Activated CD4-positive, alpha-beta memory T cell treated with anti-CD3 and anti-CD28 coated beads for 36 hours (primary cell): Measurements from ENCODE around the gene RCAN1. TPM values are rescaled to one million over a fixed set of nuclear protein-coding genes. Genes with fewer than 3 reads are reported as not detected.

Experiments used
- CTCF ChIA-PET: fragments of 350-600 bp; sonication (Branson Sonifier 250); formaldehyde crosslinking; loops from one replicate; lab custom pipeline; 2021; ENCODE audit warnings: antibody characterized with exemption, inconsistent platforms; lab: Charles Lee
- POLR2A ChIA-PET: fragments of 350-600 bp; sonication (Branson Sonifier 250); formaldehyde crosslinking; loops from one replicate; lab custom pipeline; 2021; ENCODE audit warnings: antibody characterized with exemption; lab: Charles Lee
- DNase-seq: peaks from one replicate; pipeline ENCODE4 v3.0.0-alpha.2; 2020
- H3K27ac Mint-ChIP-seq: one replicate; pipeline ENCODE4 v1.8.0; 2021; ENCODE audit warnings: mixed read lengths
- H3K27me3 Mint-ChIP-seq: one replicate; pipeline ENCODE4 v1.8.0; 2021; ENCODE audit warnings: mixed read lengths
- H3K36me3 Mint-ChIP-seq: one replicate; pipeline ENCODE4 v1.8.0; 2021; ENCODE audit warnings: mixed read lengths
- H3K4me1 Mint-ChIP-seq: one replicate; pipeline ENCODE4 v1.8.0; 2021; ENCODE audit warnings: low read depth, mixed read lengths
- H3K4me3 Mint-ChIP-seq: one replicate; pipeline ENCODE4 v1.8.0; 2021; ENCODE audit warnings: mild to moderate bottlenecking, mixed read lengths
- H3K9me3 Mint-ChIP-seq: one replicate; pipeline ENCODE4 v1.8.0; 2021; ENCODE audit warnings: mixed read lengths
- intact Hi-C: fragments of 100-400 bp; cut with micrococcal nuclease; formaldehyde crosslinking; loops from one replicate; pipeline ENCODE4 v1.15.1; 2023
- total RNA-seq, 2 experiments: library from RNA; stranded (reverse); gene quantifications; one replicate each; pipeline ENCODE4 v1.2.3, GENCODE V29; 2021

The RCAN1 gene
- total RNA-seq, 2 experiments from 2014 or later: 8.6 to 9.7 TPM

DNA sequence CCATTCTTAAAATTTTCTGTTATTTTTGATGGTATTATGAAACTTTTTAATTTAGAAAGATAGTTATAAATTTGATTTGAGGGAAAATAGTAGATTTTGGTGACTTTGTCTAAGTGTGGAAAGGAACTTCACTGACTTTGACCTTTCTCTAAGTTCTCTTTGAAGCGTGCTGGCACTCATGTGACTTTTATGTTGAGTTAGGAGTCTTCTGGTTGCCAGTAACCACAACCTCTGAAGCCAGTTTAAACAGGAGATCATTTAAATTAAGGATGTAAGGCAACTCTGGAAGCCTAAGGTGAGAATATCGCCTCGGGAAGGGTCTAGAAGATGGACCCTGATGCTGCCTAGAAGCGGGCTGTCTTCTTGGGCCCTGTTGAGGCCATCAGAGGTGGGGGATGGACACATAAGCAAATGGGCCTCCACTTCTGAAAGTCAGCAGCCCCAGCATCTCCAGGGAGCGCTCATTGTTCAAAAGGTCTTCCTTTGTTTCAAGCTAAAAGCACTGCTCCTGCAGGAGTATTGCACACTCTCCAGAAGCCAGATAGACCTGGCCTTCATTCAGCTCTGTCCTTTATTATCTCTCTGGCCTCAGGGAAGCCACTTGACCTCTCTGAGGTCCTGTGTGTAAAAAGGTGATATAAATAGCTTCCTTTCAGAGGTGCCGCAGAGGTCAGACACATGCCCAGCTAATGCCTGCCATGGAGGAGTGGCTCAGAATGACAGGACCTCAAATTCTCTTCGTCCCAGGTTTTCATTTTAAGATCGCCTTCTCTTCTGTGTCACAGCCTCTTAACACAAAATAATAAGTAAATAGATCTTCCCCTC, 5.1 kb upstream of the RCAN1 start:
- no peaks in the 10 kb centered on the region for H3K4me1 Mint-ChIP-seq
- peaks cover 17% of the 10 kb centered on the region for H3K27me3 Mint-ChIP-seq
- POLR2A ChIA-PET: no interaction called here
- no peak overlapping the region for H3K4me3 Mint-ChIP-seq
- H3K27ac Mint-ChIP-seq: no peak overlapping the region
- CTCF ChIA-PET: interaction anchor here (2.8 kb wide), 1 partner anchor 11 kb away, joined by 21 read pairs; no protein-coding TSS in a partner anchor
- no peak for DNase-seq
- H3K36me3 Mint-ChIP-seq: no peaks in the 10 kb centered on the region
- intact Hi-C loops: loop anchor here (5.0 to 10.0 kb wide), 2 partner anchors 703 to 1075 kb away; partner anchors contain the start of genes ATP5PO, GART and SON
- H3K9me3 Mint-ChIP-seq: no peaks in the 10 kb centered on the region

DNA sequence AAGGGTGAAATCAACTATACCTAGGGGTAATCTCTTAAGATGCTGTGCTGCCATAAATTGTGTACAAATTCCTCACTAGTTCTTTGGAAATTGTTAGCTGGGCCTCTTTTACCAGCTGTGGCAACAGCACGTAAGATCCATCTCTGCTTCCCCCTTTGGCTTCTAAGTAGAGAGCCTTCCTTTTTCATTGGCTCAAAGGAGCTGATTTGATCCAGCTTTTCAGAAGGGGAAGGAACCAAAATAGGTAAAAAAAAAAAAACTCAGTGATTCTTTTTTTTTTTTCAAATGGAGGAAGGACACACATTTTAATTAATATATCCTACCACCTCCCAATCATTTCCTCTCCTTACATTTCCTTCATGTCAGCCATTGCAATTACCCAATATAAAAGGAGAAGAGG, 4.0 kb upstream of the RCAN1 start:
- no peaks in the 10 kb centered on the region for H3K9me3 Mint-ChIP-seq
- ChIA-PET CTCF (interaction anchor here (0.7 to 1.7 kb wide), 2 partner anchors 12 to 16 kb away, joined by 3 to 6 read pairs; no protein-coding TSS in a partner anchor), POLR2A (no interaction called here)
- H3K27me3 Mint-ChIP-seq: peaks cover 17% of the 10 kb centered on the region
- intact Hi-C loops: loop anchor here (5.0 to 10.0 kb wide), 2 partner anchors 702 to 1074 kb away; partner anchors contain the start of genes ATP5PO, GART and SON
- peaks cover 3% of the 10 kb centered on the region for H3K4me1 Mint-ChIP-seq
- H3K36me3 Mint-ChIP-seq: no peaks in the 10 kb centered on the region
- no peak overlapping the region for H3K27ac Mint-ChIP-seq
- H3K4me3 Mint-ChIP-seq: no peak overlapping the region
- DNase-seq: no peak

DNA sequence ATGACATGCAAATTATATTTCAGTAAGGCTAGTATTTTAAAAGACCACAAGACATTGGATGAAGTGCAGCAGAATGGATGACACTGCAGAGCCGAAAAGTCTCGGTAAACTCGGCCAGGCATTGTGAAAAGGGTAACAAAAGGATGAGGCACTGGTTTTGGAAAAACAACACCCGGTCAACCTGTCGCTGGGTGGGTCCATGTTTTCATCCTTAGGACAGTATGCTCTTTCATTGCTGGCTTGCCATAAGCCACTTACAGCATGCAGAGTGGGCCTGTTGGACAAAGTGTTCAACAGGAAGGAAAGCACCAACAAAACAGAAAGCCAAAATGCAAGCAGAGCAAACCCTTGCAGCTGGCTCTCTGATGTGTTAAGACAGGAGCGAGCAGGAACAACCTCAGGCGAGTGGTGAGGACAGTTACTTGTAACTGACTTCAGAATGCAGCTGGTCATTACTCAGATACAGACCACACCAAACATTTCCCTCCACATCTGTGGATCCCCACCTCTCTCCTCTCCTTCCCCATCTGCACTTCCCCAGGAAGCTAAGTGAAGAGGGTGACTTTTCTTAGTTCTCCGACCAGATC, 2.9 kb upstream of the RCAN1 start:
- CTCF ChIA-PET: interaction anchor here (1.7 kb wide), 1 partner anchor 15 kb away, joined by 6 read pairs; no protein-coding TSS in a partner anchor
- H3K27ac Mint-ChIP-seq: no peak overlapping the region
- no peak for DNase-seq
- POLR2A ChIA-PET: no interaction called here
- H3K4me3 Mint-ChIP-seq: no peak overlapping the region
- intact Hi-C loops: loop anchor here (5.0 to 10.0 kb wide), 2 partner anchors 701 to 1073 kb away; partner anchors contain the start of genes ATP5PO, GART and SON
- H3K27me3 Mint-ChIP-seq: peaks cover 7% of the 10 kb centered on the region
- H3K36me3 Mint-ChIP-seq: no peaks in the 10 kb centered on the region
- H3K9me3 Mint-ChIP-seq: no peaks in the 10 kb centered on the region
- peaks cover 12% of the 10 kb centered on the region for H3K4me1 Mint-ChIP-seq

DNA sequence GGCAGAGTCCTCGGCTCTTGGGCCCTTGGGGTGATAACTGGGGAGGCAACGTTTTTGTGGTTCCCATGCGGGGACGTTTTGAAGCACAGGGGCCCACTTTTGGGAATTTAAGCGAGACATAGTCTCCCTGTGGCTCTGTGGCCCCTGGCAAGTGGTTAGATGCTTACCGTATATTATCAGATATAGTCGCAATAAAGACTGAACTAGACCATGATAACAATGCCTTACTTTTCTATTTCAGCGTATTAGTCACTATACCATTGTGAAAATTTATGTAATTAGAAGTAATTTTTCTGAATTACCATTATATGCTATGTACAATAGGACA, 538 bp upstream of the RCAN1 start:
- peak overlapping the region; percentile 79 for H3K4me3 Mint-ChIP-seq
- no peaks in the 10 kb centered on the region for H3K9me3 Mint-ChIP-seq
- DNase-seq: no peak
- H3K27ac Mint-ChIP-seq: peak overlapping the region; percentile 69
- H3K36me3 Mint-ChIP-seq: no peaks in the 10 kb centered on the region
- POLR2A ChIA-PET: no interaction called here
- CTCF ChIA-PET: interaction anchor here (0.9 to 2.4 kb wide), 6 partner anchors 10 to 268 kb away, joined by 3 to 13 read pairs (median 6); no protein-coding TSS in a partner anchor
- intact Hi-C loops: loop anchor here (1.0 to 10.0 kb wide), 3 partner anchors 25 to 1071 kb away; partner anchors contain the start of genes ATP5PO, GART and SON
- peaks cover 15% of the 10 kb centered on the region for H3K4me1 Mint-ChIP-seq
- H3K27me3 Mint-ChIP-seq: no peaks in the 10 kb centered on the region

DNA sequence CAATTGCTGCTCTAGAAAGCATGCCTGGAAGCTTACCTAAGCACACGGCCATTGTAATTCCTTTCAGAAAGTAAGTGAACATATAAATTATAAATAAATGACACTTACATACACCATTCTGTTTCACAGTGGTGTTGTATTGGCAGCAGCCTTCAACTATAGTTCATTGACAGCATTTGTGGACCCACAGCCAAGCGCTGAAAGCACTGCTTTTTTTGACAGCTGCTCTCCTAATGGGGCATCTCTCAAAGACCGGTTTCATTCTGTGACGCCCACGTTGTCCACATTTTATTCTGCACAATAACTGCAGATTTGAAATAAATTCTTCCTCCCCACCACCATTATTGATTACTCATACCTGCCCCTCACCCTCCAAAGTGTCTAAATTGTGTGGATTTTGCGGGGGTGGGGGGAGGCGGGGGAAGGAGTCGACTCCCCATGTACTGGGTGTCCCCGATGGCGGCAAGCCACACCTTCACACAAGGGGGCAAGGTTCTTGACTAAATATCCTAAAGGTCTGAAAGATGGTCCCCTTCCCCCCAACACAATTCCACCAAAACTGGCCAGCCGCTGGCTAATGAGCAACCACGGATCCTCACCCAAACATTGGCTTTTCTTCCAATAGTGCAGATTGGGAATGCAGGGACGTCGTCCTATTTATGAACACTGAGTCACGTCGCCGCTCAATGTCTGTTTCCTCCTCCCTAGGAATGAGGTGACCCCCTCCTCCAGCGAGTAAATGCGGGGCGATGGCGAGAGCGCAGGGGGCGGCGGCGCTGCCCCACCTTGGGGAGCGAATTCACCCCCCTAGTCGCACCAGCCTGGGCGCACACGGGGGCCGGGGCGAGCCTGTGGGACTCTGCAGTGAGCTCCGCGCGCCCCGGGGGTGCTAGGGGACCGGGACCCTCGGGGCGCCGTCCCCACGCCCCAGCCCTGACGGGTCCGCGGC, 960 bp downstream of the RCAN1 start:
- peak overlapping the region; percentile 79 for H3K4me3 Mint-ChIP-seq
- peak overlapping the region; percentile 11 for H3K27ac Mint-ChIP-seq
- H3K36me3 Mint-ChIP-seq: no peaks in the 10 kb centered on the region
- H3K27me3 Mint-ChIP-seq: no peaks in the 10 kb centered on the region
- no peaks in the 10 kb centered on the region for H3K9me3 Mint-ChIP-seq
- peaks cover 20% of the 10 kb centered on the region for H3K4me1 Mint-ChIP-seq
- peak; percentile 12 for DNase-seq
- intact Hi-C loops: loop anchor here (10.0 kb wide), 1 partner anchor 1069 kb away; the partner anchor contains the start of genes GART and SON
- ChIA-PET POLR2A (no interaction called here), CTCF (interaction anchor here (0.6 to 4.6 kb wide), 8 partner anchors 10 to 247 kb away, joined by 3 to 26 read pairs (median 6); no protein-coding TSS in a partner anchor)

DNA sequence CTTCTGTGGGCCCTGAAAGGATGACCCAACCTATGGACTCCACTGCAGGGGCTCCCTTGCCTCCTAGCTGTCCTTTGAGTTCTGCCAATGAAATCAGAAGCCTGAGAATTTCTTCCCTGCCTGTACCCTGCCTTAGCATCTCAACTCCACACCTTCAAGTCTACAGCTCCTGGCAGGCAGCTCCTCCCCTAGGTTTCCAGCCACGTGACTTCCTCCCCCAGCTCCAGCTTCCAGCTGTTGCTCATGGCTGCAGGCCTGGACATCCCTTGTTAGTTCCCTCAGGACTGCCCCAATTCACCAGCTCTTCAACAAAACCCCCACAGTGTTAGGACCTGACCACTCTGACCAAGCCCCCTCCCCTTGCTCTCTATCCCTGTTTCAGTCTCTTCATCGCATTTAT, 2.4 kb downstream of the RCAN1 start:
- ChIA-PET POLR2A (interaction anchor here (0.6 kb wide), 1 partner anchor 663 kb away, joined by 3 read pairs; no protein-coding TSS in a partner anchor), CTCF (interaction anchor here (1.6 to 4.6 kb wide), 3 partner anchors 10 to 19 kb away, joined by 4 to 26 read pairs (median 23); no protein-coding TSS in a partner anchor)
- Mint-ChIP-seq H3K36me3 (no peaks in the 10 kb centered on the region), H3K4me3 (no peak overlapping the region), H3K4me1 (peaks cover 20% of the 10 kb centered on the region), H3K27me3 (no peaks in the 10 kb centered on the region), H3K27ac (no peak overlapping the region), H3K9me3 (no peaks in the 10 kb centered on the region)
- no peak for DNase-seq
- intact Hi-C loops: loop anchor here (10.0 kb wide), 1 partner anchor 1068 kb away; the partner anchor contains the start of genes GART and SON

DNA sequence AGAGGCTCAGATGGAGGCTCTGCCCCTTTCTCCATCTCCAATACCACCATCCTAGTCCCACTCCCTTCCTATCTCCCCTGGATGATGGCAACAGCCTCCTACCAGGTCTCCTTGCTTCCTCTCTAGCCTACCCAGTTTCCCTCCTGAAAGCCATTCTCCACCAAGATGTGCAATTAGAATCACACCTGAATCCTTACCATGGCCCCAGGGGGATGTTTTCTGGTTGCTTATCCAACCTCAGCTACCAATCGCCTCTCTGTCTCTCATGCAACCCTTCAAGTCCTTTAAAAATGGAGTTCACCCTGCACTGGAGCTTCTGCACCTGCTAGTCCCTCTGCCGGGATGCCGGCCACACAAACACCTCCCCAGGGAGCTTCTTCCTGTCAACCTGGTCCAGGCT, 2.9 kb downstream of the RCAN1 start:
- intact Hi-C loops: loop anchor here (10.0 kb wide), 1 partner anchor 1067 kb away; the partner anchor contains the start of genes GART and SON
- no peaks in the 10 kb centered on the region for H3K9me3 Mint-ChIP-seq

DNA sequence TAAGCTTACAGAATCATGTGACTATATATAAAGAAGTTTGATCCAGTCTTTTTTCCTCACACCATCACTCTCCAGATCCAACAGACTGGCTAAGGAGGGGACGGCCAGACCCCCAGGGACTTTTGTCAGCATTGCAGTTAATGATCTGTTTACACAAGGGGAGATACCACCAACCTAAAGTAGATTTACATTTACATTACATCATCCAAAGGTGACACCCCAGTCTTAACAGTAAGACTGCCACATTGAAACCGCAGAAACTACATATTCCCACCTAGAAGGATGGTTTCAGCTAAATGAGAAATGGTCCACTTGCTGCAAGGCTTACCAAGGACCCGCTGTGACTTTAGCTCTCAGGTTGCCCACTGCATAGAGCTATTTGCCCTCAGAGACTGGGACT, 3.4 kb downstream of the RCAN1 start:
- intact Hi-C loops: loop anchor here (10.0 kb wide), 1 partner anchor 1067 kb away; the partner anchor contains the start of genes GART and SON
- Mint-ChIP-seq H3K27me3 (no peaks in the 10 kb centered on the region), H3K36me3 (no peaks in the 10 kb centered on the region), H3K27ac (no peak overlapping the region), H3K4me1 (peaks cover 20% of the 10 kb centered on the region), H3K4me3 (no peak overlapping the region), H3K9me3 (no peaks in the 10 kb centered on the region)
- POLR2A ChIA-PET: no interaction called here
- no peak for DNase-seq
- CTCF ChIA-PET: interaction anchor here (1.0 to 4.6 kb wide), 5 partner anchors 9 to 101 kb away, joined by 3 to 26 read pairs (median 4); no protein-coding TSS in a partner anchor

More for the DNA sequence above, 2.9 kb downstream of the RCAN1 start:
- no peaks in the 10 kb centered on the region for H3K27me3 Mint-ChIP-seq
- H3K4me3 Mint-ChIP-seq: no peak overlapping the region
- peaks cover 20% of the 10 kb centered on the region for H3K4me1 Mint-ChIP-seq
- no peak for DNase-seq
- ChIA-PET POLR2A (no interaction called here), CTCF (interaction anchor here (1.0 to 4.6 kb wide), 4 partner anchors 9 to 25 kb away, joined by 3 to 26 read pairs (median 14); no protein-coding TSS in a partner anchor)
- no peaks in the 10 kb centered on the region for H3K36me3 Mint-ChIP-seq
- H3K27ac Mint-ChIP-seq: no peak overlapping the region

DNA sequence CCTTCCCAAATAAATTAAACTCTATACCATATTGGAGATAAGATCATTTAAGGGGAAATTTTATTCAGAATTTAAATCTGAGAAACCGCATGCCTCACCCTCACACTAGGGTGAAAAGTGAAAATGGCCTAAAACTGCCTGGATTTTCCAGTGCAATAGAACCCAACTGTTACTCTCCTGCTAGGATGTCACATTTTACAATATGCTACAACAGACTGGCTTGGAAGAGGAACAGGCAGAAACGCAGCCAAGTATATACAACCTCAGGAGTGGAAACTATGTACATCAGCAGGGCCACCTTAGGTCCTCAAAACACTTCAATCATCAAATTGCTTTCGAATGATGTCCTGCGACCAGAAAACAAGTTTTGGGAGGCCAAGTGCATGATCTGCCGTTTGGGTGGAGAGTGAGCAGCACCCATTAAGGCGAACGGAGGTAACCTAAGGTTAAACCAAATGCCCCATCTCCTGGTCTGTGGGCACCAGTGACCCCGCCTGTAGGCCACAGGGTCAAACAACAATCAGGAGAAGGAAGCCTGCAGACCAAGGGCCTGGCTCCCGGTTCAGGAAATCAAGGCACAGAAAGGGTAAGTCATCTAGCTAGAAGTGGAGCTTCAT, 4.9 kb downstream of the RCAN1 start:
- Mint-ChIP-seq H3K4me3 (no peak overlapping the region), H3K27me3 (no peaks in the 10 kb centered on the region), H3K9me3 (no peaks in the 10 kb centered on the region), H3K4me1 (peaks cover 20% of the 10 kb centered on the region), H3K36me3 (no peaks in the 10 kb centered on the region), H3K27ac (no peak overlapping the region)
- intact Hi-C loops: loop anchor here (10.0 kb wide), 1 partner anchor 1065 kb away; the partner anchor contains the start of genes GART and SON
- no peak for DNase-seq
- CTCF ChIA-PET: interaction anchor here (0.7 to 4.6 kb wide), 5 partner anchors 22 to 100 kb away, joined by 3 to 26 read pairs (median 7); partner anchors contain the start of gene KCNE1
- POLR2A ChIA-PET: no interaction called here

DNA sequence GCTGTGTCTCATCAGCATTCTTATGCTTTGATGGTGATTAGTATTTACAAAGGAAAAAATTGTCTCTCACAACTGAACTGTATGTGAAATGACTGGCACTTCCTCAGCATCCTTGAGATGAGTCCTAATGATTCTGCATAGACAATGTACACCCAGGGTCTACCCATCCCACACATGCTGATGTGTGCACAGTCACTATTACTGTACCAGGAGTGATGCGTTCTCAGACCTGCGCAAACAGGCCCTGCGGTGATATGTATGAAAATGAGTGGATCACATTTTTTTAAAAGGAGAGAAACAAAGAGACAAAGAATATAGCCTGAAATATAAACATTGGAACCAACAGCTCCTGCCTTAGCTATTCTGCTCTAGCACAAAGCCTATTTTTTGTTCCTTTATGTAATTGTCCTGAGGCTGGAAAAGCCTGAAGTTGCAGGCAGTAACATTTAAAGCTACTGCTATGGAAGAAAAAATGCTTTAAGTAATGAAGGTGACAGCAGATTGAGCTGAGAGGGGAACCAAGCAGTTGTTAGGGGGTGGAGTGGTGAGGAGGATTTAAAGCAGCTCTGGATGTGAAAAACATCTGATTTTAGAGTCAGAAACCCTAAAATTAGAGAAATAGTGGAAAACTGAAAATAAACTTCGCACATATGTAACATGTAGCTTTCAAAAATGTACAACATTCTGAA, 5.5 kb downstream of the RCAN1 start:
- ChIA-PET POLR2A (no interaction called here), CTCF (interaction anchor here (0.7 to 4.6 kb wide), 4 partner anchors 22 to 248 kb away, joined by 3 to 26 read pairs (median 10); partner anchors contain the start of gene KCNE1)
- Mint-ChIP-seq H3K9me3 (no peaks in the 10 kb centered on the region), H3K27me3 (no peaks in the 10 kb centered on the region), H3K4me3 (no peak overlapping the region), H3K4me1 (peaks cover 20% of the 10 kb centered on the region), H3K36me3 (no peaks in the 10 kb centered on the region), H3K27ac (no peak overlapping the region)
- intact Hi-C loops: no loop called here
- peak; percentile 33 for DNase-seq
